HG03432 (cell line): ENCODE results near the gene CARMIL1.

Experiments
- ATAC-seq: cut with Tn5 transposase; IDR thresholded peaks from one replicate; pipeline ENCODE4 v1.9.1; 2021; ENCODE audit warnings: mild to moderate bottlenecking, moderate library complexity; ENCODE audit not compliant: unreplicated experiment

Gene CARMIL1

GRCh38 chr6:25307805-25308494, 28.8 kb downstream of the CARMIL1 start:
- ATAC-seq = no peak

GRCh38 chr6:25309886-25310285, 30.7 kb downstream of the CARMIL1 start:
- no peak for ATAC-seq

DNA sequence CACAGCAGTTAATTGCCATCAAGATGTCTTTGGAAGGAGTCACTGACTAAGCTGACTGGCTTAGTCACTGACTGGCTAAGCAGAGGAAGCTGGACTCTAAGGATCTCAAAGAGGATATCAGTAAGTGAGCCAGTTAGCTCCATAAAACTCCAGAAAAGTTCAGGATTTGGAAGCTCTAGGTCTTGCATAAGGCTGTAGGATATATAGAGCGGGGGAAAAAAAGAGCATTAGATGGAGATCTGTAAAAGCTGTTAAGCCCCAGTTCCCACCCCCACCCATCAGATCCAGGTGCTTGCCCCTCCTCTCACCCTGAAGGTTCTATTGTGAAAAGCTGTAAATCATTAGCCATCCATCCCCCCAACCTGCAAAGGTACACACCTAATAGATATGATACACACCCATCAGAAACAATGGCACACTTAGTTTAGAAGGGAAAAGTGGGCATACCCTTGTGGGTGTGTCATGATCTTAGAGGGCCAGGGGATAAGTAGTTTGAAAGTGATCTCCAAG, 32.2 kb downstream of the CARMIL1 start:
- ATAC-seq = no peak

- ATAC-seq = no peak
Observed at GRCh38 chr6:25312034-25312620, 33.0 kb downstream of the CARMIL1 start.

GRCh38 chr6:25312703-25313102, 33.5 kb downstream of the CARMIL1 start:
- ATAC-seq = no peak

DNA sequence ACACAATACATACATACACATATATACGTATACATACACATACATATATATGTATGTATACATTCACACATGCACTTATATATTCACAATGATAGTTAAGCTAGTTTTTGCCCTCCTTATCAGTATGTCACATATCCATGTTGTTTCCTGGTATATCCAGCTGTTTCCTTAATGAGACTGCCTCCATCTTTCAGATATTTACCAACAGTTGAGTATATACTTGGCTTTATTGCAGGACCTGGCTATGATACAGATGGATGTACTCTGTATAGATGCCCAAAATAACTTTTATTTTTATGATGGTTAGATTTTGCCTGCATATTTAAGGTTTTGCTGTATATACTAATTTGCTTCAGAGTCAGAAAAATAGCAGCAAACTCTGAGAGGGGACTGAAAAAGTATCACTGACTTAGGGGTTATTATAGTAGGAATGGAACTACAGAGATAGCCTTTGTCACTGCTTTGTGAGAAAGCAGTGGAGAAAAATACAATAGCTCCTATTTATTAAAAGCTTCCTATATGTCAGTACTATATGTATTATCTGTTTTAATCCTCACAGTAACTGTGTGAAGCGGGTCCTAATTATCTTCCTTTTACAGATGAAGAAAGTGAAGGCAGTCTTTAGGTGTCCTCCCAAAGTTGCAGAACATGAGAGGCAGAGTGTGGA, 35.5 kb downstream of the CARMIL1 start:
- no peak for ATAC-seq

DNA sequence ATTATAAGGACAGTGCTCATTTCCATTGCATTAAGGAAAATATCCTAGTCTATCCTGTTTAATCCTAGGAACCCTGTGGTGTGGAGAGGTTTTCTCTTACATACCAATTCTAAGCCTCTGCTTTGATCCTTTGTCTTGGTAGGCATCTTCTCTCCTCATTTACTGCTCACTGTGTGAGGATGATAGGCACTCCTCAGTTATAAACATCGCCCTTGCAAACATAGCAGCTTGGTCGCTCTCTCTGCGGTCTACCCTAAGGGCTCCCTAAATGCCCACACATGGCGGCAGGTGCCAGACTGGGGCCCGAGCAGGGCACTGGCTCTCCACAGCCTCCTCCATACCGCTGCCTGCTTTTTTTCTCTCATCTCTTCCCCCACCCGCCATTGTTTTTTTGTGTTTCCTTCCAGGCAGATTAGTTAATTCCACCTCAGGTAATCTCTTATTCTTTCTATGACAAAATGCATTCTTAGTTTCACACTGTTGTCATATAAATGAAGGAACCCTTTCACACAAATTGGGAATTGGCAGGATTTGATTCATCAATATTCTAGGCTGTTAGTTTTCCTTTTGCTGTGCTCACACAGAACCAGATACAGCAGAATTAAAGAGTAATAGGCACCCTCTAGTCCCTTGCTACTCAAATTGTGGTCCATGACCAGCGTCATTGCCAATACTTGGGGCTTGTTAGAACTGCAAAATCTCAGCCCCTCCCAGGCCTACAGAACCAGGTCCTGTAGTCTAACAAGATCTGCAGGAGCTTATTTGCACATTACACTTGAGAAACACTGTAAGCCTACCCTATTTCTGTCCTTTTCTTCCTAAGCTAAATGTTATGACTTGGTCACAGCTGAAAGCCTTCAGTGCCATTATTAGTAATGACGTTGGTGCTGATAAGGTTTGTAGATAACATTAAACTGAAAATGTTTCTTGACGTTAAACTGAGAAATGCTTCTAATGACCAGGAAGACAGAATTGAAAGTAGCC, 36.3 kb downstream of the CARMIL1 start:
- ATAC-seq = no peak

DNA sequence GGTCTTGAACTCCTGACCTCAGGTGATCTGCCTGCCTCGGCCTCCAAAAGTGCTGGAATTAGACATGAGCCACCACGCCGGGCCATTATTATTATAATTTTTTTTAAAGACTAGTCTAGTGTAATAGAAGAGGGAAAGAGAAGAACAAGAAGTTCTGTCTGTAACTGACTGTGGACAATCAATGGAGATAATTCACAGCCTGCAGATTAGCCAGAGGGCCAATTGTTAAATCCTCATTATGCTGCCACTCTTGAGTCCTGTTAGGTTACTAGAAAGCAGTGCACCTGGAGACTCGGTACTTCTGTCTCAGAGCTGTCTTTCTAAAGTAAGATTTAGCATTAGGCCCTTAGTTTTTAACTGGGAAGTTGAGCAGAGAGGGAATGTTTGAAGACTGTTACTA, 37.5 kb downstream of the CARMIL1 start:
- ATAC-seq = no peak

GRCh38 chr6:25318589-25318988, 39.4 kb downstream of the CARMIL1 start:
- ATAC-seq = no peak

GRCh38 chr6:25320459-25320858, 41.3 kb downstream of the CARMIL1 start:
- no peak for ATAC-seq

GRCh38 chr6:25322692-25323091, 43.5 kb downstream of the CARMIL1 start:
- no peak for ATAC-seq

- ATAC-seq = no peak
Observed at GRCh38 chr6:25324066-25324762, 45.0 kb downstream of the CARMIL1 start.

GRCh38 chr6:25326126-25326525, 47.0 kb downstream of the CARMIL1 start:
- no peak for ATAC-seq

DNA sequence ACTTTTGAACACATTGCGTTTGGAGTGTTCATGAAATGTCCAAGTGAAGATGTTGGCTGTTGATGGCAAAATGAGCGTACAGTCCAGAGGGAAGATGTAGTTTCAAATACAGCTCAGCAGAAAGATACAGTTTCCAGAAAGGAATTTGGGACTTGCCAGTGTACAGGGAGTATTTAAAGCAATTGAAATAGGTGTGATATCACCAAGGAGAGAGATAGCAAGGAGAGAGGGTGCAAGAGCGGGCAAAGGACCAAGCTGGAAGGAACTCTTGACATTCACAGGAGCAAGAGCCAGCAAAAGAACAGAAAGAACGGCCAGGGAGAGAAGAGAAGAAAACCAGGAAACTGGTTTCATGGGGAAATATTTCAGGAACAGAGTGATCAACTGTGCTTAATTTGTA, 47.8 kb downstream of the CARMIL1 start:
- no peak for ATAC-seq

- ATAC-seq = no peak
Observed at GRCh38 chr6:25327432-25327831, 48.3 kb downstream of the CARMIL1 start.

DNA sequence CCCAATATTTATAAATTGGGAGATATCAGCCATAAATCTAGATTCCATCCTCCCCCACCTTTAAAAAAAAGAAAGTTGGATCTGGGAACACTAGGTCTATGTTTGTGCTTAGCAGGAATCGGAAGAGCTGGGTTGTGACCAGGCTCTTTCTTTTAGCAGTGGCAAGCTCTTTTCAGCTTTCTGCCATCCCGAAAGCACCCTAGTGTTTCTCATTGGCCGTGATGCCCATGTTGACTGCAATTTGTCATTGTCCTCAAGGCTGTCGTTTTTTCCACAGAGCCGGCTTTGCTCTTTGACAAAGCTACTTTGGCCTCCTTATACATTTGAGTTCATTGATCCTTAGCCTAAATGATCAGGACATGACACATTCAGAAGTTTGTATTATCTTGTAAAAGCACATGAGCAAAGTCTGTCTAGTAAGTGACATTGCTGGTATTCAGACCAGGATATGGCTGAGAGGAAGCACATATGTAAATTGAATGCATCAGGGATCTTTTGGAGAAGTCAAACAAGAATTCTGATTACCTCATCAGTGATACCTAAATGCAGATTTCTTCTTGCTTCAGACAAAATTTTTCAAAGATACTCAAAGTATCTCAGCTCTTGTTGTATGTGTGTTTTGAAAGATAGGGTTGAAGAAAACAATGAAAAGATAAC, 50.1 kb downstream of the CARMIL1 start:
- ATAC-seq = no peak

GRCh38 chr6:25329982-25330381, 50.8 kb downstream of the CARMIL1 start:
- no peak for ATAC-seq

DNA sequence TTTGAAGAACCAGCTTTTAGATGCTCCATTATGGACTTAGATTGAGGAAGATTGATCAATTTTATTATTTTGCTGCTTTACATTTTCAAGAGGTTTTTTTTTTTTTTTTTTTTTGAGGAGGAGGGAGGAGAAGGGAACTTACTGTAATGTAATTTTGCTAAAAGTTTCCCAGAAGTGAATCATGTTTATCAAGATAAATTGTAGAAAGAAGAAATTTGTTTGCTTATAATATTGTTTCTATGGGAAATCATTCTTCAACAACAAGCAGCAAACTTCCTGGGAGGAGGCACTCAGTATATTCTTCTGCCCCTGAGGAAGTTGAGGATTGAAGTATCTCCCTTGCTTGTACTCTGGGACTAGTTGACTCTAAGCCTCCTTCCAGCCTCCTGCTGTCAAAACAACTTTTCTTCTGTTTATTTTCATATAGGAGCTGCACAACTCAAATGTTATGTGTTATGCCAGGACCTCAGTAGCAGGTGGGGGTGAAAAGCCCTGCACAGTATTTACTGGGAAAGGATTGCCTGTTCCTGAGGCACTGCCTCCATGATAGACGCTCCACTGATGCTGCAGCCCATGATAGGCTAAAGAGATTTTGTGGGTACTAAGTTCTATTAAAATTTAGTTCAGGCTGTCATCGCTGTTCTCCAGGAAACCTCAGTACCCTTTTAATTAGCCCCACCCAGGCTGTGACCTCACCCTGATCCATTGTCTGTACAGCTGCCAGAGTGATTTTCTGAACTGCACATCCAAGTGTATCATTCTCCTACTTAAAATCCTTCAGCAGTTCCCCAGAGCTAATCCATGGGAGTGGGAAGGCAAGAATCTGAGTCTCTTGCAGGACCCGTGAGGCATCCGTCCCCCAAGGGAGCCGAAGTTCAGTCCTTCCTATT, 51.9 kb downstream of the CARMIL1 start:
- ATAC-seq = no peak

GRCh38 chr6:25332165-25332564, 53.0 kb downstream of the CARMIL1 start:
- ATAC-seq = no peak
